HG03378 (cell line): ENCODE data around the gene MTURN.

Experiments
- ATAC-seq: cut with Tn5 transposase; IDR thresholded peaks from one replicate; pipeline ENCODE4 v1.9.1; 2021; ENCODE audit warnings: mild to moderate bottlenecking, moderate library complexity; ENCODE audit not compliant: unreplicated experiment

Gene MTURN

GRCh38 chr7:30201921-30202320, 67.1 kb downstream of the MTURN start:
- no peak for ATAC-seq

GRCh38 chr7:30202671-30203070, 67.9 kb downstream of the MTURN start:
- no peak for ATAC-seq

- ATAC-seq: no peak
These were observed 71.7 kb downstream of the MTURN start for GRCh38 chr7:30206491-30206890.

GRCh38 chr7:30206942-30207341, 72.2 kb downstream of the MTURN start:
- no peak for ATAC-seq

- ATAC-seq: no peak
These were observed 72.6 kb downstream of the MTURN start for GRCh38 chr7:30207376-30207775.

- no peak for ATAC-seq
These were observed 75.2 kb downstream of the MTURN start for GRCh38 chr7:30209951-30210350.
